Activated naive CD8-positive, alpha-beta T cell treated with anti-CD3 and anti-CD28 coated beads, Interleukin-2, amount 10 ng/mL, durations not matched to agents 7 days and 5 days (primary cell): ENCODE results near the gene C16orf96. TPM values are rescaled to one million over a fixed set of nuclear protein-coding genes. Genes with fewer than 3 reads are reported as not detected.

Experiments
- ATAC-seq: fragments of 150-1000 bp; cut with Tn5 transposase; one replicate; pipeline ENCODE4 v1.10.0; 2021; ENCODE audit warnings: low read depth, moderate library complexity
- POLR2A ChIA-PET: fragments of 350-600 bp; sonication (Branson Sonifier 250); formaldehyde crosslinking; loops from one replicate; lab custom pipeline; 2021; ENCODE audit warnings: antibody characterized with exemption; lab: Charles Lee
- DNase-seq: peaks from one replicate; pipeline ENCODE4 v3.0.0; 2021
- H3K27ac Mint-ChIP-seq: one replicate; pipeline ENCODE4 v1.8.0; 2022; ENCODE audit warnings: mild to moderate bottlenecking, mixed read lengths
- H3K27me3 Mint-ChIP-seq: one replicate; pipeline ENCODE4 v1.8.0; 2022; ENCODE audit warnings: mild to moderate bottlenecking, moderate library complexity, mixed read lengths
- H3K36me3 Mint-ChIP-seq: one replicate; pipeline ENCODE4 v1.8.0; 2021; ENCODE audit warnings: mild to moderate bottlenecking, mixed read lengths
- H3K4me1 Mint-ChIP-seq: one replicate; pipeline ENCODE4 v1.8.0; 2021; ENCODE audit warnings: mixed read lengths
- H3K4me3 Mint-ChIP-seq: one replicate; pipeline ENCODE4 v1.8.0; 2022; ENCODE audit warnings: mild to moderate bottlenecking, moderate library complexity, mixed read lengths
- H3K9me3 Mint-ChIP-seq: one replicate; pipeline ENCODE4 v1.8.0; 2021; ENCODE audit warnings: mixed read lengths
- total RNA-seq, 2 experiments: library from RNA; stranded (reverse); gene quantifications; one replicate each; pipeline ENCODE4 v1.2.3, GENCODE V29; 2021

C16orf96 gene
- total RNA-seq, 2 experiments from 2014 or later, result 0.08 to 0.17 TPM

GRCh38 chr16:4612474-4612931, 56.4 kb downstream of the C16orf96 start:
- H3K4me3 Mint-ChIP-seq, result no peak overlapping the region
- H3K36me3 Mint-ChIP-seq, result no peaks in the 10 kb centered on the region
- no peaks in the 10 kb centered on the region for H3K9me3 Mint-ChIP-seq
- peaks cover 14% of the 10 kb centered on the region for H3K4me1 Mint-ChIP-seq
- DNase-seq (no peak), ATAC-seq (no peak)
- H3K27ac Mint-ChIP-seq, result no peak overlapping the region
- H3K27me3 Mint-ChIP-seq, result no peaks in the 10 kb centered on the region
- POLR2A ChIA-PET, result interaction anchor here (0.5 to 1.0 kb wide), 2 partner anchors 13 to 24 kb away, joined by 3 read pairs; no protein-coding TSS in a partner anchor

GRCh38 chr16:4612977-4613635, 57.0 kb downstream of the C16orf96 start:
- H3K36me3 Mint-ChIP-seq, result no peaks in the 10 kb centered on the region
- peak overlapping the region; percentile 71 for H3K4me3 Mint-ChIP-seq
- H3K27me3 Mint-ChIP-seq, result no peaks in the 10 kb centered on the region
- peaks cover 18% of the 10 kb centered on the region for H3K4me1 Mint-ChIP-seq
- POLR2A ChIA-PET, result interaction anchor here (0.5 to 1.0 kb wide), 4 partner anchors 11 to 109 kb away, joined by 3 to 4 read pairs (median 3); no protein-coding TSS in a partner anchor
- no peak overlapping the region for H3K27ac Mint-ChIP-seq
- DNase-seq (no peak), ATAC-seq (no peak)
- no peaks in the 10 kb centered on the region for H3K9me3 Mint-ChIP-seq

DNA sequence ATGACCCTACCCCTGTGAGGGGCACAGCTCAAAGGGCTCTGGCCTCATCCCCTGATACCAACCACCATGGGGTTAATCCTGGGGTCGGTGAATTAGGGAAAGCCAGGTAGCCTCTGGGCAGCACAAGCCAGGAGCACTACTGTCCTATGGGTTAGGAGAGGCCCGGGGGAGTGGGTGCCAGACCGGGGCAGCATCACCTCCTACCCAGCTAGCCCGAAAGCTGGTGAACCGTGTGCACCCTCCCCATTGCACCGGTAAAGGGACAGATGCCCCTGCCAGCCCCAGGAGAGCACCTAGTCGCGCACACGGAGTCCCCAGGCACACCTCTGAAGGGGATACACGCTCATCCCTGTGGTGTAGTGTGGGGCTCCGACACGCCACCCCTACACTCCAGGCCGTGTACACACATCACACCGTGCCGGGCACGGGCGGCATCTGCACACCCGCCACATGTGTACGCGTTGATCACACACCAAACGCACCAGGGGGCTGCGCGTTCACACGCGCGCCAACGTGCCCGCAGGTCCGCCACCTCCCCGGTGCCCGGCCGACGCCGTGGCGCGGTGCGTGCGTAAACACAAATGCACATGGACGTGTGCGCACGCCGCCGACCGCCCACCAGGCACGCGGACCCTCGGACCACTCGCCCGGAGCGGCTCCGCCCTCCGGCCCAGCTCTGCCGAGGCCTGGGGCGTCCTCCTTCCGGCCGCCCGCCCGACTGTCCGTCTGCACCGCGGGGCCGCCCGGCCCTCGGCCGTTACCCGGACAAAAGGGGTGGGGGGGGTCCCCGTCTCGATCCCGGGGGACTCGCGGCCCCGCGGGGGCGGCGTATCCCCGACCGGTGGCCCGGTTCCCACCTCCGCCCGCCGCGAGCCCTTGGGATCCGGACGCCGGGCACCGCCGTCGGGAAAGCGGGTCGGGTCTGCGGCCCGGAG, 57.8 kb downstream of the C16orf96 start:
- peak overlapping the region; percentile 71 for H3K4me3 Mint-ChIP-seq
- ATAC-seq, result no peak
- no peaks in the 10 kb centered on the region for H3K27me3 Mint-ChIP-seq
- H3K9me3 Mint-ChIP-seq, result no peaks in the 10 kb centered on the region
- DNase-seq, result peak; percentile 61
- POLR2A ChIA-PET, result interaction anchor here (0.8 to 1.0 kb wide), 3 partner anchors 10 to 110 kb away, joined by 3 to 4 read pairs (median 3); no protein-coding TSS in a partner anchor
- H3K36me3 Mint-ChIP-seq, result no peaks in the 10 kb centered on the region
- H3K4me1 Mint-ChIP-seq, result peaks cover 23% of the 10 kb centered on the region
- H3K27ac Mint-ChIP-seq, result no peak overlapping the region

GRCh38 chr16:4614571-4615383, 58.6 kb downstream of the C16orf96 start, which contains the start of gene UBALD1:
TSS of gene UBALD1 (minus strand) at chr16:4614888. CDS start at chr16:4614797, 91 bp downstream.
- Mint-ChIP-seq H3K36me3 (no peaks in the 10 kb centered on the region), H3K27ac (peak within 1 kb of the TSS; percentile 93), H3K4me3 (peak within 1 kb of the TSS; percentile 94), H3K27me3 (no peaks in the 10 kb centered on the region), H3K4me1 (peaks cover 25% of the 10 kb centered on the region), H3K9me3 (no peaks in the 10 kb centered on the region)
- peak; percentile 57 for ATAC-seq
- POLR2A ChIA-PET, result interaction anchor here (1.3 to 2.3 kb wide), 3 partner anchors 10 to 199 kb away, joined by 3 to 12 read pairs (median 5); partner anchors contain the start of genes HMOX2 and MGRN1
- peak; percentile 88 for DNase-seq

GRCh38 chr16:4615384-4616046, 59.4 kb downstream of the C16orf96 start:
- ATAC-seq, result no peak

DNA sequence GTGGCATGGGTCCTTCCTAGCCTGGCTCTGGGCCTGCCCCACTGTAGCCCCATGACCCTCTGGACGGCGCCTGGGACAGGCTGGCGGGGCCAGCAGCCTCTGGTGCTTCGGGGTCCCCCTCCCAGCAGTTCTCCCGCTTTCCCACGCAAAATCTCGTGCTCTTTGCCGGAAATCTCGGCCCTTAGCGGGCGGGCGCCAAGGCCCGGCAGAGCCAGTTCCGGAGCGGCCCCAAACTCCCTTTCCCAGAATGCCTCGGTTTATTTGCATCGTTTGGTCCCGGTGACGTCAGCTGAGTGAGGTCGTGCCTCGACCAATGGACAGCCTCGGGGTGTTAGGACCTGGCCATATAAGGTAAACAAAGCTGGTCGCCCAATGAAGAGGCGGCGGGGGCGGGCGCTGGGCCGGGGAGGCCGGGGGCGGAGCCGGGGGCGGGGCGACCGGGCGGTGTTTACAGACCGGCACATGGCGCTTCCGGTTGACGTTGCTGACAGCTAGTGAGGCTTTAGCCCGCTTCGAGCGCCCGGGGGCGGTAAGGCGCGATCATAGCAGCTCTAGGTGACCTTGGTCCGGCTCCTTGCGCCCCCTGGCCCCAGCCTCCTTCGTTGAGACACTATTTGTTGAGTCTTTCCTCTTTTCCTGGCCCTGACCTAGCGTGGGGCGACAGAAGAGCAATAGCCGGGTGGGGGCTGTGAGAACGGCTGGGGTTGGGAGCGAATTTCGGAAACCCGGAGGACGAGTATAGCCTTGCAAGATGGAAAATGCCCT, 60.1 kb downstream of the C16orf96 start:
- DNase-seq (peak; percentile 97), ATAC-seq (peak; percentile 91)
- H3K27ac Mint-ChIP-seq, result peak overlapping the region; percentile 97
- no peaks in the 10 kb centered on the region for H3K9me3 Mint-ChIP-seq
- no peaks in the 10 kb centered on the region for H3K27me3 Mint-ChIP-seq
- POLR2A ChIA-PET, result interaction anchor here (0.8 to 2.3 kb wide), 21 partner anchors 8 to 363 kb away, joined by 3 to 12 read pairs (median 4); partner anchors contain the start of genes ANKS3, DNAAF8, GLYR1 and HMOX2
- peaks cover 25% of the 10 kb centered on the region for H3K4me1 Mint-ChIP-seq
- peak overlapping the region; percentile 94 for H3K4me3 Mint-ChIP-seq
- H3K36me3 Mint-ChIP-seq, result no peaks in the 10 kb centered on the region

More at GRCh38 chr16:4615384-4616046, 59.4 kb downstream of the C16orf96 start:
- DNase-seq, result peak; percentile 48
- Mint-ChIP-seq H3K4me1 (peaks cover 25% of the 10 kb centered on the region), H3K27me3 (no peaks in the 10 kb centered on the region), H3K27ac (peak overlapping the region; percentile 93), H3K4me3 (peak overlapping the region; percentile 94), H3K36me3 (no peaks in the 10 kb centered on the region), H3K9me3 (no peaks in the 10 kb centered on the region)
- POLR2A ChIA-PET, result interaction anchor here (0.8 to 2.3 kb wide), 19 partner anchors 9 to 362 kb away, joined by 3 to 12 read pairs (median 3); partner anchors contain the start of genes ANKS3, DNAAF8, HMOX2 and MGRN1

DNA sequence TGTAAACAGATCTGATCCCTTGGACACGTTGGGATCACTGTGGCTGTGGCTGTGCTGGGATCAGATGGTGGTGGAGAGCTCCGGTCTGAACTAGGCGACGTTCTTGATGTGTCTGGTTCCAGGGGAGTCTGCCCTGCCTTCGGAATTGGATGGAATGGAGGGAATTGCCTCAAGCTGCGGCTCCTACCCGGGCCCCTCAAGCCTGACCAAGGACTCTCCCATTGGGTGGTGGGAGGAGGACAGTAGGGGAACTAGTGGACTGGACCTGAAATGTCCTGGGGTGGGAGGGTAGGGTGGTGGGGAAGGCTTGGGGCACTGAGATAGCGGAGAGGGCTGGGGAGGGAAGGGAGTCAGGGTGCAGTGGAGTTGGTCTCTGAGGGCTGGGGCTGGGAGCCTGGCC, 61.7 kb downstream of the C16orf96 start:
- DNase-seq, result no peak
- Mint-ChIP-seq H3K27me3 (no peaks in the 10 kb centered on the region), H3K27ac (no peak overlapping the region), H3K4me3 (no peak overlapping the region), H3K9me3 (no peaks in the 10 kb centered on the region), H3K4me1 (peaks cover 25% of the 10 kb centered on the region), H3K36me3 (no peaks in the 10 kb centered on the region)
- ATAC-seq, result no peak
- POLR2A ChIA-PET, result interaction anchor here (0.6 to 1.5 kb wide), 3 partner anchors 47 to 1764 kb away, joined by 3 to 4 read pairs (median 4); no protein-coding TSS in a partner anchor

DNA sequence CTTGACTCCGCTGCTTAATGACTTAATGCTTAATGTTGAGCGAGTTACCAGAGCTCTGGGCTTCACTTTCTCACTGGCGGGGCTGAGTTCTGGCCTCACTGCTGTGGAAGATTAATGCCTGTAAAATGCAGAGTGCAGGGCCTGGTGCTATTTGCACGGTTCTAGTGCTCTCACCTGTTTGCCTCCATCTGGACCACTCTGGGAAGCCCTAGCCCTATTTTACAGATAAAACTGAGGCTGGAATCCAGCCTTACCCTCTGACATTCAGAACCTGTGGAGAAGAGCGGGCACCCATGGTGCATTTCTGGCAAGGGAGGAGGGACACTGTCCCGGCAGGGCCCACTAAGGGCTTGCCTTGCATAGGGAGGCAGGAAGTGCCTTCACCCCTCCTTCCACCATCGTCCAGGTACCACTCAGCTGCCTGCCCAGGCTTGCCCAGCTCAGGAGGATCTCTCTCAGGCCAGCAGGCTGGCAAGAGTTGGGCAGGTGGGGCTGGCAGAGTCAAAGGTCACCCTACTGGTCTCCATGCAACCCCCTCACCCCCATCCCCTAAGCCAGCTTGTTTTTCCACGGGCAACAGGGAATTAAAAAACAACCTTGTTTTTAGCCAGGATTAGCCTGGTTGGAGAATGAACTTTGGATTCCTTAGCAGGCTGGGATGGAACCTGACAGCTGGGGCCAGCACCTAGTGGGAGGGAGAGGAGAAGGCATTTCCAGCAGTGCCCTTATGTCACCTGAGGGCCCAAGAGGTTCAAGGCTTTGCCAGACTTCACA, 62.7 kb downstream of the C16orf96 start:
- H3K27ac Mint-ChIP-seq, result peak overlapping the region; percentile 9
- no peaks in the 10 kb centered on the region for H3K9me3 Mint-ChIP-seq
- no peaks in the 10 kb centered on the region for H3K27me3 Mint-ChIP-seq
- POLR2A ChIA-PET, result interaction anchor here (0.6 kb wide), 2 partner anchors 261 to 1765 kb away, joined by 3 to 6 read pairs; no protein-coding TSS in a partner anchor
- DNase-seq, result no peak
- H3K4me3 Mint-ChIP-seq, result no peak overlapping the region
- ATAC-seq, result no peak
- H3K4me1 Mint-ChIP-seq, result peaks cover 29% of the 10 kb centered on the region
- H3K36me3 Mint-ChIP-seq, result no peaks in the 10 kb centered on the region

GRCh38 chr16:4623593-4623992, 67.5 kb downstream of the C16orf96 start:
- Mint-ChIP-seq H3K27me3 (no peaks in the 10 kb centered on the region), H3K27ac (peak overlapping the region; percentile 99)

GRCh38 chr16:4624015-4624826, 68.1 kb downstream of the C16orf96 start, which contains the start of gene MGRN1:
TSS of gene MGRN1 (plus strand) at chr16:4624826. CDS start at chr16:4624961, 135 bp downstream.
- ATAC-seq, result peak; percentile 85
- POLR2A ChIA-PET, result interaction anchor here (0.6 to 2.2 kb wide), 11 partner anchors 9 to 761 kb away, joined by 3 to 12 read pairs (median 3); partner anchors contain the start of gene UBALD1

More at GRCh38 chr16:4623593-4623992, 67.5 kb downstream of the C16orf96 start:
- DNase-seq (no peak), ATAC-seq (no peak)
- Mint-ChIP-seq H3K4me3 (peak overlapping the region; percentile 93), H3K9me3 (no peaks in the 10 kb centered on the region), H3K36me3 (peaks cover 10% of the 10 kb centered on the region), H3K4me1 (peaks cover 31% of the 10 kb centered on the region)
- POLR2A ChIA-PET, result interaction anchor here (0.6 to 2.2 kb wide), 11 partner anchors 8 to 760 kb away, joined by 3 to 12 read pairs (median 3); partner anchors contain the start of gene UBALD1

More at GRCh38 chr16:4624015-4624826, 68.1 kb downstream of the C16orf96 start, which contains the start of gene MGRN1:
- Mint-ChIP-seq H3K4me3 (peak within 1 kb of the TSS; percentile 96), H3K36me3 (peaks cover 14% of the 10 kb centered on the region), H3K9me3 (no peaks in the 10 kb centered on the region), H3K4me1 (peaks cover 30% of the 10 kb centered on the region), H3K27ac (peak within 1 kb of the TSS; percentile 99), H3K27me3 (no peaks in the 10 kb centered on the region)
- peak; percentile 94 for DNase-seq
